Raji (cell line): Measurements from ENCODE around the gene TEX44.

Experiments used
- POLR2A ChIP-seq: IDR thresholded peaks from 2 replicates; pipeline ENCODE4 v1.6.1; 2011; ENCODE audit warnings: low read depth, low read length, control low read depth; ENCODE audit not compliant: insufficient read depth

TEX44 gene

DNA sequence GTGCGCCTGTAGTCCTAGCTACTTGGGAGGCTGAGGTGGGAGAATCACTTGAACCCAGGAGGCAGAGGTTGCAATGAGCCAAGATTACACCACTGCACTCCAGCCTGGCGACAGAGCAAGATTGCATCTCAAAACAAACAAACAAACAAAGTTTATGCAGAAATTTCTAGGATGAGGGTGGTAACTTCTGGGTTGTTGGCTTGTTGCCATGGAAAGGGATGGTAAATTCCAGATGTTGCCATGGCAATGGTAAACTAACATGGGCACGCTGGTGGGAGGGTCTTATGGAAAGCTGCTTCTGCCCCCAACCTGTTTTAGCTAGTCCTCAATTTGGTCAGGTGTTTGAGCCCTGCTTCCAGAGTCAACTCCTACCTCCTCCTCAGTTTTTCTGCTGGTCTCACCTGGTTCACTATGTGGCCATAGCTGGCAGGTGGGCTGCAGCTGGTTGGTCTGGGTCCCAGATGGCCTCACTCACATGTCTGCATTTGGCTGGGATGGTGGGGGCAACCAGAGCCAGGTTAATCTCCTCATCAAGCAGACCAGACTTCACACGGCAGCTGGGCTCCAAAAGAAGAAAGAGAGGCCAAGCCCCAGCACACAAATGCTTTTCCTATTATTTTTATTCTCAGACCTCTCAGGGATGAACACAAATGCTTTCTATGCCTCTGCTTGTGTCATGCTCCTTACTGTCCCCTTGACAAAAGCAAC lies 26.6 kb upstream of the TEX44 start:
- no peak for TF ChIP-seq POLR2A

DNA sequence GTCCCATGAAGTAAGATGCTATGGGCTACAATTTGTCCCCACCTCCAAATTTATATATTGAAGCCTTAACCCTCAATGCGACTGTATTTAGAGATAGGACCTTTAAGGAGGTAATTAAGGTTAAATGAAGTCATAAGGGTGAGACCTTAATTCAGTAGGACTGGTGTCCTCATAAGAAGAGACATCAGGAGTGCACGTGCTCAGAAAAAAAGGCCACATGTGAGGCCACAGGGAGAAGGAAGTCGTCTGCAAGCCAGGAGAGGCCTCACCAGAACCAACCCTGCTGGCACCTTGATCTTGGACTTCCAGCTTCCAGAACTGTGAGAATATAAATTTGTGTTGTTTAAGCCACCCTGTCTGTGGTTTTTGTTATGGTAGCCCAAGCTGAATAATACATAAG lies 25.5 kb upstream of the TEX44 start:
- TF ChIP-seq POLR2A = no peak

DNA sequence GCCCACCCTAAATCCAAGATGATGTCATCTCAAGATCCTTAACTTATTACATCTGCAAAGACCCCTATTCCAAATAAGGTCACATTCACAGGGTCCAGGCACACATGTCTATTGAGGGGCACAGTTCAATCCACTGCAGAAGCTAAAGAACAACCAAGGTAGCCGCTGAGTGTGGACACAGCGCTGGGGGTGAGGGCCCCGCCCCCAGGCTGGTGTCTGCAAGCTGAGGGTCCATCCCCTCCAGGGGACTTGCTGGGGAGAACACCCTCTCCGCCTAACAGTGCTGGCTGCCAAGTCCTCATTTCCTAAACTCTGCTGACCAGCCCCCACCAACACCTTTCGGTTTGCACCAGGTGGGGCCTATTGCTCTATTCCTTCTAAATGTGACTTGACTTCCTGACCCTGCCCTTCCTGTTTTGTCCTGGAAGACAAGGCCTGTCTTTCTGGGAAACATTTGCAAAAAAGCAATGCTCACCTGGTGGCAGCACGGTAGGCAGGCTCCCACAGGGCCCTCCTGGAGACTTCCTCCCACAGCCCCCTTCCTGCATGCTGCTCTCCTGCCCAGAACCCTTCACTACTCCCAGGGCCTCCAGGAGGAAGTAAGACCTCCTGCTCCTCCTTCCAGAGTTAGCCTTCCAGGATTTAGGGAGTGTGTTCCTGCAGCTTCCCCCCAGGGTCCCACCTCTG lies 24.4 kb upstream of the TEX44 start:
- no peak for TF ChIP-seq POLR2A

DNA sequence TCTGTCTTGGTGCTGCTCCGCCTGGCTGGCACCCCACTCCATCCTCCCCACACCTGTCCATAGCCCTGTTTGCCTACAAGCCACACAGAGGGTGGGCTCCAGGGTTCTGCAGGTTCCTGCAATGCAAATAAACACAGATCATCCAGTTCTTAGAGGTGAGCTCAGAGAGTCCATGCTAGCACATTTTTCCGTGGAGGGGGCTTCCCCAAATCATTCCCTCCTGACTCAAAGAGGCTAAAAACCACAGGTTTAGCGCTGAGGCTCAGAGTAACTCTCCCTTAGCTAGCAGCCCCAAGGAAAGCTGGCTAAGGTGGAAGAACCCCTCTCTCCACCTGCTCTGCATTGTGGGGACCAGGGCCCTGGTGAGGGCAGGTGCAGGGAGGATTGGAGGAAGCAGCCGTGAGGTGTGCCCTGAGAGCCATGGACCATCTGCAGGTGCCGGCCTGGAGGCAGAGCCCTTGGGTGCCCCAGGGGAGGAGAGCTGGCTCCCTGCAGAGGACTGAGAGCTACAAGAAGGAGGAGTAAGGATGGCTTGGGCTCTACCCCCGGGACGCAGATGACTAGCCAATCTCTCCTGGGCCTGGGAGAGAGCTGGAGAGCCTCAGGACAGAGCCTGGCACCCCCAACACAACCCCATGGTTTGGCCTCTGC lies 23.8 kb upstream of the TEX44 start:
- TF ChIP-seq POLR2A = no peak

DNA sequence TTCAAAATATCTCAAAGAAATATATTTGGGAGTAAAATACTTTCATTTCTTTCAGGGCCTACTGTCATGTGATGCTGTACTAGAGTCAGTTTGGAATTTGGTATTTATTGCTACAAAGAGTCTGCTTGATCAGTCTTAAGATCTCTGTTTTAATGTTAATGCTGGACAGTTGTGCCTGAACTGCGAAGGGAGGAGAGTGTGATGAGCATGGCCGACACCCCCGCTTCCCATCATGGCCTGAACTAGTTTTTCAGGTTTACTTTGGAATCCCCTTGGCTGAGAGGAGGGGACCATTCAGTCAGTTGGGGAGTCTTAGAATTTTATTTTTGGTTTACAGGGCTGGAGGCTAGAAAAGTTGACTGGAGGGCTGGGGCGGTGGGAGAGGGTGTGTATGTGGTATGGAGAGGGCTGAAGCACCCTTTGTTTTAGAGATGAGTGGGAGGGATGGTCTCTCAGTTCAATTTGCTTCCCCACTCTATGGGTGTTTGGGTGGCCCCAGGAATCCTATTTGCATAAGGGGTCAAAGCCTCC lies 20.9 kb upstream of the TEX44 start:
- no peak for TF ChIP-seq POLR2A

DNA sequence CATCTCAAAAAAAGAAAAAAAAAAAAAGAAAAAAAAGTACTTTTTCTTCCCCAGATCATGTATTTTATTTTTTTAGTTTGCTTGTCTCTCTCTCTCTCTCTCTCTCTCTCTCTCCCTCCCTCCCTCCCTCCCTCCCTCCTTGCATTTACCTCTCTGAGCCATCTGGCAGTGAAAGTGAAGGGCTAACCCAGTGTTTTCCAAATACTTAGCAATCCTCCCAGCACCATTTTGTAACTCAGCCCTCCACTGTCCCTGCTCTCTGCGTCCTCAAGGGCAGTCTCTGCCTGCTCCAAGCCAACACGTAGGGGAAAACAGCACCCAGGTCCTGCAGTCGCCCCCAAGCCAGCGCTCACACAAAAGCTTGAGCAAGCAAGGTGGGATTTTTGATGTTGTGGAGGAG lies 19.6 kb upstream of the TEX44 start:
- no peak for TF ChIP-seq POLR2A

DNA sequence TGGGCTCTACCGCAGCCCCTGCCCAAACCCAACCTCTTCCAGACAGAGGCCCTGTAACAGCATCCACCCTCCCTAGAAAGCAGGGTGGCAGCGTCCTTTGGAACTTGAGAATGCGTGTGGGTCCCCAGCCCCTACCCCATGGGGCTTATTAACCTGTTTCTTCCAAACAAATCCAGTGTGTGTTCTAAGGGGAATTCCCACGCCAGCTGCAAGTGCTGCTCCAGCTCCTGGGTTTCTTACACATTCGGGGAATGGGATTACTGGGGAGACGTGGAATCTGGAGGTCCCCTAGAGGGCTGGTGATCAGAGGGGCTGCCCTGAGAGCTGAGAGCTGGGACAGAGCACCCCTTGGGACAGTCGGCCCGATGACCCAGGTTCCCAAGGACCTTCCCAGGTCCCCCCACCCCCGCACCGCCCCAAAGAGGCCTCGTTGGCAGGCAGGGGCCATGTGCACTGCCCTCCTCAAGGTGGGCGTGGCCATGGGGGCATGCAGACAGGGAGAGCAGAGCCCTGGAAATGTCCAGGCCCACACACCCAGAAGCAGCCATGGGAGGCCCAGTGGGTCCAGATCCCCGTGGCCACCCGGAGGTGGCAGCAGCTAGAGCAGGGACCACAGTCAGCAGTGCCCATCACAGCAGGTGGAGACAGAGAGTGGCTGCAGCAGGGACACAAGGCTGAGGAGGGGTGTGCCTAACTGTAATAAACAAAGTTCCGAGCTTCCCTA lies 18.8 kb upstream of the TEX44 start:
- no peak for TF ChIP-seq POLR2A

DNA sequence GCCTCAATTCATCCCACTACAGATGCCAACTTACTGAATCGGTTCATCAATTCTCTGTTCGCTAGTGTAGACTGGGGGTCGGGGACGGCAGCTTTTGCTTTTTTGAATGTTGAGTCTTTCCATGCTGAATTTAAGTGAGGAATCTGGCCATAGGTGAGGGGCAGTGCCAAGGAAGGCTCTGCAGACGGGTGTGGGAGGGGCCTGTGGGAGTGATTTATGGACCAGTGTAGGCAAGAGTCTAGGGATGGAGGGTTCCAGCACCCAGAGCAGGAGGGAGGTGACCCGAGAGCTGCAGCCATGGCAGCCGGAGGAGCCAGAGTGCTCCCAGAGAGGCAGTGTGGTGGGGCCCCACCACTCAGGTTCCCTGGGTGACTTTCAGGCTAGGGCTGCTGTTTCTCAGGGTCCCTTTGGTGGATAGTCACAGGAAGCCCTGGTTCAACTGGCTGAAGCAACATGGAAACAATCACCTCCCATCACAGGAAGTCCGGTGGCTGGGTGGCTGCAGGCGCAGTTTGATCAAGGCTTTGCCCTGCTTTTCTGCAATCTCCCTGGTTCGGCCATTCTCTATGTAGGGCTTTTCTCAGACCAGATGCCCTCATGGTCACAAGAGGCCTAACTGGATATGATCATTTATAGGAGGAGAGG lies 16.9 kb upstream of the TEX44 start:
- no peak for TF ChIP-seq POLR2A

DNA sequence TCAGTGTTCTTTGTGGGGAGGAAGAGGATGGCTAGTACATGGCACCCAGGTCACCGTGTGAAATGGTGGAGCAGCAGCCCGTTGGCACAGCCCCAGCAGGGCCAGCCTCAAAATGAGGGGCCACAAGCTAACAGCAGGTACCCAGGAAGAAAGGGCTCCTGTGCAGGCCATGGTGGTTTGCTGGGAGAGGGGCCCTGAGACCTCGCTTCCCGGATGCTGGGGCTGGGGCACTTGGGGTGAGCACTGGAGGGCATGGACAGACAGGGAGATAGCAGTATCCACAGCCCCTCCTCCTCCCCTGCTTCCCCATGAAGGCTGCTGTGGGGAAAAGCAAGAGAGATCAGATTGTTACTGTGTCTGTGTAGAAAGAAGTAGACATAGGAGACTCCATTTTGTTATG lies 16.2 kb upstream of the TEX44 start:
- TF ChIP-seq POLR2A = no peak

DNA sequence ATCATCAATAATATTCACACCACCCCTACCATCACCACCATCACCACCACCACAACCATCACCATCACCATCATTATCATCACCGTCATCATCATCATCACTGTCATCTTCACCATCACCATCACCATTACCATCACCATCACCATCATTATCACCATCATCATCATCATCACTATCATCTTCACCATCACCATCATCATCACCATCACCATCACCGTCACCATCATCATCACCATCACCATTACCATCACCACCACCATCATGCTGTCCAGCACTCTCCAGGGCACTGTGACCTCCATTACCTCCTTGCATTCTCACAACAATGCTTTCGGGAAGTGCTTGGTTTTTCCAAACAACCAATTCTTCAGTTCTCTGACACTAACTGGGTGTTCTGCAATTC lies 13.1 kb upstream of the TEX44 start:
- no peak for TF ChIP-seq POLR2A

DNA sequence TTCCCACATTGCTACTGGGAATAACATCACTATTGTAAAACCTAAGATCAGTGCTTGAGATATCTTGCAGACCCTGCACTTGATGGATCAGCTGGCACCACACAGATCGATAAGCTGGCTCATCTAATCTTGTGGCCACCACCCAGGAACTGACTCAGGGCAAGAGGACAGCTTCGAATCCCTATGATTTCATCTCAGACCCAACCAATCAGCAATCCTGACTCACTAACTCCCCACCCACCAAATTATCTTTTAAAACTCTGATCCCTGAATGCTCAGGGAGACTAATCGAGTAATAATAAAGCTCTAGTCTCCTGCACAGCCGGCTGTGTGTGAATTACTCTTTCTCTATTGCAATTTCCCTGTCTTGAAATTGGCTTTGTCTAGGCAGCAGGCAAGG lies 11.3 kb upstream of the TEX44 start:
- no peak for TF ChIP-seq POLR2A

DNA sequence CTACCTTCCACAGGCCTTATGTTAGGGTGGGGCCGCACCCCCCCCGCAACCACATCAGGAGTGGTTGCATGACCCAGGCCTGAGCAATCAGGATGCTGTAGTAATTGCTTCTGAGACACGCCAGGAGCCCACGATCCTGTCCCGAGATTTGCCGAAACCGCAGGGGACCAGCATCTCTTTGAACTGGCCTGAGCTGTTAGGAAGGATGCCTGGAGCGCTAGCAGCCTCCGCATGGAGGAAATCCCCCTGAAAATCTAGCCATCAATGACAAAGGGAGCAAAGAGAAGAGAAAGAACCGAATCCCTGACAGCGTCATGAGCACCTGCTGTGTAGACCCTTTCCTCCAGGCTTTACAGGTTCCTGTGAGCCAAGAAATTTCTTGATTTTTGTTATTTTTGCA lies 8.7 kb upstream of the TEX44 start:
- no peak for TF ChIP-seq POLR2A

DNA sequence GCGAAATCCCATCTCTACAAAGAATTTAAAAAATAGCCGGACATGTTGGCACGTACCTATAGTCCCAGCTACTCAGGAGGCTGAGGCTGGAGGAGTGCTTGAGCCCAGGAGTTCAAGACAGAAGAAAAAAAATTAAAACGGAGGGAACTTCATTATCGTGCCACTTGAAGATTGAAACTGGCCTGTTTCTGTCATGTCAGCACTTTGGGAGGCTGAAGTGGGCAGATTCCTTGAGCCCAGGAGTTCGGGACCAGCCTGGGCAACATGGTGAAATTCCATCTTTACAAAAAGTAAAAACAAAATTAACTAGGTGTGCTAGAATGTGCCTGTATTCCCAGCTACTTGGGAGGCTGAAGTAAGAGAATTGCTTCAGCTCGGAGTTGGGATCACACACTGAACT lies 3.0 kb upstream of the TEX44 start:
- TF ChIP-seq POLR2A = no peak

DNA sequence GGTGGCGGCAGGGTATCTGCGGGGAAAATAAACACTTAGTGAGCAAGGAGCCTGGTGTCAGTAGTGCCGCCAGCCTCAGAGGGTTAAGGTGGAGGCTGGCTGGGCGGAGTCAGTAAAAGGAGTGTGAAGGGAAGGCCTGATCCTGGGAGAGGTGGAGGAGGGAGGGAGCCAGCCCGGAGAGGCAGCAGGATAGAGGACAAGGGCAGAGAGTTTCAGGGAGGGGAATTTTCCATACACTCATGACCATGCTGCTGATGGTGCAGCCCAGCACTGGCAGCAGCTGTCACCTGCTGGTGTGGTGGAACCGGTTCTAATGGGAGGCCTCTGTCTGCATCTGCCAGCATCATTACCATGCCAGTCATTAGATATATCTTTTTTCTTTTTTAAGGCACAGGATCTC lies 2.0 kb upstream of the TEX44 start:
- TF ChIP-seq POLR2A = no peak

DNA sequence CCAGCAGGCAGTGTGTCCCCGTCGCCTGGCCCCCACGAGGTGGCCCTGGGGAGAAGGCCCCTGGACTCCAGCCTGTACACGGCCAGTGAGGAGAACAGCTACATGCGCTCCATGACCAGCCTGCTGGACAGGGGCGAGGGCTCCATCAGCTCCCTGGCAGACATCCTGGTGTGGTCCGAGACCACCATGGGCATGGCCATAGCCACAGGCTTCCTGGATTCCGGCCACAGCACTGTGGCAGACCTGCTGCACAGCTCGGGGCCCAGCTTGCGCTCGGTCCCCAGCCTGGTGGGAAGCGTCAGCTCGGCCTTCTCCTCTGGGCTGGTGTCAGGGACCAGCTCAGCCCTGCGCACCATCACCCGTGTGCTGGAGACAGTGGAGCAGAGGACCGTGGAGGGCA lies 1.0 kb downstream of the TEX44 start:
- TF ChIP-seq POLR2A = no peak
